ENCODE data around the gene CNN1.
"Not testable (repeated sequence)": the region's sequence is repeated elsewhere in the genome, so short reads cannot be mapped to it uniquely, and the experiment has no call there.

CNN1 gene

GRCh38 chr19:11566164-11566563 is 27.5 kb downstream of the CNN1 start:
- DNase-seq (ENCODE audit: low read depth), result no peak

- DNase-seq (ENCODE audit: low read depth), result no peak
Measured at GRCh38 chr19:11570039-11570462, 31.4 kb downstream of the CNN1 start.

DNA sequence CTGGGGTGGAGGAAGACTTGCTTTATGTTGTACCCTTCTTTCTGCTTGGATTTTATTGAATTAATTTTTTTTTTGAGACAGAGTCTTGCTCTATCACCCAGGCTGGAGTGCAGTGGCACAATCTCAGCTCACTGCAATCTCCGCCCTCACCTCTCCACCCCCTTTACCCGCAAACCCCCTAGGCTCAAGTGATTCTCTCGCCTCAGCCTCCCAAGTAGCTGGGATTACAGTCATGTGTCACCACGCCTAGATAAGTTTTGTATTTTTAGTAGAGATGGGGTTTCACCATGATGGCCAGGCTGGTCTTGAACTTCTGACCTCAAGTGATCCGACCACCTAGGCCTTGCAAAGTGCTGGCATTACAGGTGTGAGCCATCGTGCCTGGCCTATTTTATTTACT is 34.7 kb downstream of the CNN1 start:
- DNase-seq (ENCODE audit: low read depth), result not testable (repeated sequence)

- not testable (repeated sequence) for DNase-seq (ENCODE audit: low read depth)
Measured at GRCh38 chr19:11573763-11574162, 35.1 kb downstream of the CNN1 start.

GRCh38 chr19:11574689-11575088 is 36.0 kb downstream of the CNN1 start:
- DNase-seq (ENCODE audit: low read depth), result no peak

DNA sequence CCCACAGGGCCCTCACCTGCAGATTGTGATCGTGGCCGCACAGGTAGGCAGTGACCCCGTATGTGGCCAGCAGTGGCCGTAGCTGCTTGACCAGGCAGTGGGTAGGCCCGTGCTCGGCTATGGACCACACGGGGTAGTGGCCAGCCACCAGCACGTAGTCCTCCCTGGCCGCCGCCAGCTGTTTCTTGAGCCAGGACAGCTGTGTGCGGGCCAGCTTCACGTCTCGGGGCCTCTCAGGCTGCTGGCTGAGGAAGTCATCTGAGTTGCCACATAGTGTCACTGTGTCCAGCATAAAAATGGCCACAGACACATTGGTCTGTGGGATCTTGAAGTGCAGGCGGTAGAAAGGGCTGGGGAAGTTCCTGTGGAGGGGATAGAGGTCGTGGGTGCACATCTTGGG is 37.6 kb downstream of the CNN1 start:
- no peak for DNase-seq (ENCODE audit: low read depth)

GRCh38 chr19:11577451-11578257 is 39.0 kb downstream of the CNN1 start, which contains the start of gene ACP5:
Gene ACP5 (minus strand): TSS chr19:11577645. CDS start chr19:11577317, 328 bp downstream.
- no peak for DNase-seq (ENCODE audit: low read depth)

GRCh38 chr19:11578258-11579142 is 39.8 kb downstream of the CNN1 start:
- no peak for DNase-seq (ENCODE audit: low read depth)

DNA sequence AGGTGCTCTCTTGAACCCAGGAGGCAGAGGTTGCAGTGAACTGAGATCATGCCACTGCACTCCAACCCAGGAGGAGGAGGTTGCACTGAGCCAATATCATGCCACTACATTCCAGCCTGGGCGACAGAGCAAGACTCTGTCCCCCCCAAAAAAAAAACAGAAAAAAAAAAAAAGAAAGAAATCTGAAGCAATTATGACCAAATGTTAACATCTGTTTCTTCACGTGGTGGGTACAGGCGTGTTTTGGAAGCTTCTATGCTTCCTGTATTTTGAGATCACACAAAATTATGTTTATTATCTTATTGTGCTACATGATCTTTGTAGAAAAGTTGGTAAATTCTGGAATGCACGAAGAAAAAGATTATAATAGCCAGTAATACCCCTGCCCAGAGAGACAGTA is 41.5 kb downstream of the CNN1 start:
- no peak for DNase-seq (ENCODE audit: low read depth)

GRCh38 chr19:11581740-11582139 is 43.1 kb downstream of the CNN1 start:
- DNase-seq (ENCODE audit: low read depth), result no peak

DNA sequence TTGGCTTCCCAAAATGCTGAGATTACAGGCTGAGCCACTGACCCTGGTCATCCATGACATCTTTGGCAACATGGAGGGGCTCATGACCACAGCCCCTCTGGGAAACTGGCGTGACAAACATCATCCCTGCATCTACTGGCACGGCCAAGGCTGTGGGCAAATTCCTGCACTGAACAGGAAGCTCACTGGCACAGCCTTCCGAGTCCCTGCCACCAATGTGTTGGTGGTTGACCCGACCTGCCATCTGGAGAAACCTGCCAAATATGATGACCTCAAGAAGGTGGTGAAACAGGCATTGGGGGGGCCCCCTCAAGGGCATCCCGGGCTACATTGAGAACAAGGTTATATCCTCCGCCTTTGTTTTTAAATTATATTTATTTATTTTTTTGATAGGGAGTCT is 47.7 kb downstream of the CNN1 start:
- no peak for DNase-seq (ENCODE audit: low read depth)

DNA sequence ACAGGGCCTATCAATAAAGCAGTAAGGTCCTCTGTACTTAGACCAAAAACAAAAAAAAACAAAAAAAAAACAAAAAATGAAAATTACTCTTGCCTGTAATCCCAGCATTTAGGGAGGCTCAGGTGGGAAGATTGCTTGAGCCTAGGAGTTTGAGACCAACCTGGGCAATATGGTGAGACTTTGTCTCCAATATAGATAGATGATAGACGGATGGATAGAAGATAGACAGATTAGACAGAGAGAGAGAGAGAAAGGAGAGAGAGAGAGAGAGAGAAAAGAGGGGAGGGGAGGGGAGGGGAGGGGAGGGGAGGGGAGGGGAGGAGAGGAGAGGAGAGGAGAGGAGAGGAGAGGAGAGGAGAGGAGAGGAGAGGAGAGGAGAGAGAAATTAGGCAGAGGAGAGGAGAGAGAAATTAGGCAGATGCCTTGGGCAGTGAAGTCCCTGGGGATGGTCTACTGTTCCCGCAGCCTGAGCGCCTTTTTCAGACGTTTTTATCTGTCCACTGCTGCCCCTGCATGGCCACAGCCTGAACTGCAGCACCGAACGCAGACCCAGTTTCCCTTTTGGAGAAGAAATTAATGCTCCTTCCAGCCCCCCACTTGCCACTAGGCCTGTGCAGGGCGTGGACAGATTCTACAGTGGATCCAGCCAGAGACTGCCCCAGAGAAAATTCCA is 48.8 kb downstream of the CNN1 start:
- peak; percentile 44 for DNase-seq (ENCODE audit: low read depth)

GRCh38 chr19:11587975-11588631 is 49.5 kb downstream of the CNN1 start:
- DNase-seq (ENCODE audit: low read depth), result no peak

DNA sequence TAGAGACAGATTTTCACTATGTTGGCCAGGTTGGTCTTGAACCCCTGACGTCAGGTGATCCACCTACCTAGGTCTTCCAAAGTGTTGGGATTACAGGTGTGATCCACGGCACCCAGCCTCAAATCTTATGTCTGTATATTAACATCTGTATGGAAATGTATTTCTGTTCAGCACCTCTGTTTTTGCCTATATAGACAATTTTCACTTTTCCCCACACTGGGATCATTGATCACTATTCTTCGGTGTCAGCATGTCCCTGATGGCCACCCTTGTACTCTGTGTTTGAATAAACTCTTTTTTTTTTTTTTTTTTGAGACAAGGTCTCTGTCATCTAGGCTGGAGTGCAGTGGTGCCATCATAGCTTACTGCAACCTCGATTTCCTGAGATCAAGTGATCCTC is 55.4 kb downstream of the CNN1 start:
- no peak for DNase-seq (ENCODE audit: low read depth)

GRCh38 chr19:11596156-11596555 is 57.5 kb downstream of the CNN1 start:
- DNase-seq (ENCODE audit: low read depth), result no peak

- peak; percentile 94 for DNase-seq (ENCODE audit: low read depth)
Measured at GRCh38 chr19:11597202-11598102, 58.8 kb downstream of the CNN1 start, which contains the start of gene ZNF627. Gene ZNF627 (plus strand): TSS chr19:11597483. CDS start chr19:11597628, 145 bp downstream.

DNA sequence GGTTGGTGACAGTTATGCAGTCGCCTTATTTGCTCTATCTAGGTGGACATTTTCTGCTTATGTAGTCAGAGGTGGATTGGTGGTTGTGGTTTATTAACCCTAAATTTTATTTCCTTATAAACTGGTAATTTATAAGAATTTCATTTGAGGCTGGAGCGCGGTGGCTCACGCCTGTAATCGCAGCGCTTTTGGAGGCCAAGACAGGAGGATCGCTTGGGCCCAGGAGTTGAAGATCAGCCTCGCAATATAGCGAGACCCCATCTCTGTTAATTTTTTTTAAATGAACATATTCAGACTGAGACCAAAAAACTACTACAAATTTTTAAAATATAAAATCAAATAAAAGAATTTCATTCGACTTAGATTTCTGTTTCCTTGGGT is 59.4 kb downstream of the CNN1 start:
- DNase-seq (ENCODE audit: low read depth), result no peak

DNA sequence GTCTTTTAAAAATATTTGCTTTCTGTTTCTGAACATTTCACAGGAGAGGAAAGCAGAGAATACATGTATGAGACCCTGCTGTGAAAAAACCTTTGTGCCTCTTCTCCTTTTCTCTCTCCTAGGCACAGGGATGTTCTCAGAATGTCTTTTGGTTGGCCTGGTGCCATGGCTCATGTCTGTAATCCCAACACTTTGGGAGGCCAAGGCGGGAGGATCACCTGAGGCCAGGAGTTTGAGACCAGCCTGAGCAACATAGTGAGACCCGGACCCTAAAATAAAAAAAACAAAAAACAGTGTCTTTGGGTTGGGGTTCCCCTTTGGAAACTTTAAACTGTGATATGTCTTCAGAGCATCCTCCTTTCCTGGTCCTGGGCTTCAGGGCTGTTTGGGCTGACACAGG is 60.1 kb downstream of the CNN1 start:
- no peak for DNase-seq (ENCODE audit: low read depth)

DNA sequence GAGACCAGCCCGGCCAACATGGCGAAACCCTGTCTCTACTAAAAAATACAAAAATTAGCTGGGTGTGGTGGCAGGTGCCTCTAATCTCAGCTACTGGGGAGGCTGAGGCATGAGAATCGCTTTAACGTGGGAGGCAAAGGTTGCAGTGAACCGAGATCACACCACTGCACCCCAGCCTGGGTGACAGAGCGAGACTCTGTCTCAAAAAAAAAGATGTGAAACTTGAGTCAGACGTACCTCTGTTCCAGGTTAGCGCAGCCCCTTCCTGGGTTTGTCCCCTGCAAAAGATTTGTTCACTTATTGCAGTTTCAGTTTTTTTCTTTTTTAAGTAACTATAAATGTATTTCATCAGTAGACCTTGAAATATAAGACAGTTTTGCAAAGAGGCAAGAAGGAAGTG is 61.1 kb downstream of the CNN1 start:
- not testable (repeated sequence) for DNase-seq (ENCODE audit: low read depth)
